Lung (tissue), 12 donors: ENCODE results near the gene ANKS1B. TPM values are rescaled to one million over a fixed set of nuclear protein-coding genes. Genes with fewer than 3 reads are reported as not detected.

Source experiments
- ATAC-seq: fragments of 200-7000 bp; cut with Tn5 transposase; one replicate; pipeline ENCODE4 v1.9.1; 2020; ENCODE audit warnings: moderate number of reproducible peaks; ENCODE audit not compliant: insufficient read depth, low FRiP score
- DNase-seq, 3 donors: peaks; one replicate each; pipeline ENCODE4 v3.0.0-alpha.2; 2013 to 2017
- H3K27ac ChIP-seq, 2 donors: one replicate each; pipeline ENCODE4 v1.5.1; 2013; ENCODE audit warnings: mild to moderate bottlenecking in 2 of 2, moderate library complexity in 2 of 2, control low read depth in 1 of 2, inconsistent platforms in 1 of 2, low read depth in 1 of 2, low read length in 1 of 2
- H3K27me3 ChIP-seq, 3 donors: one replicate each; pipeline ENCODE4 v1.5.1; 2013; ENCODE audit warnings: low read length in 2 of 3; ENCODE audit not compliant: control insufficient read depth in 3 of 3, insufficient read depth in 3 of 3
- H3K36me3 ChIP-seq, 4 donors: one replicate each; pipeline ENCODE4 v1.5.1; 2013; ENCODE audit warnings: low read length in 4 of 4, mild to moderate bottlenecking in 1 of 4, moderate library complexity in 1 of 4; ENCODE audit not compliant: control insufficient read depth in 4 of 4, insufficient read depth in 4 of 4
- H3K4me1 ChIP-seq, 5 donors: one replicate each; pipeline ENCODE4 v1.5.1; 2013; ENCODE audit warnings: low read length in 5 of 5, mild to moderate bottlenecking in 2 of 5, moderate library complexity in 1 of 5; ENCODE audit not compliant: control insufficient read depth in 5 of 5, insufficient read depth in 5 of 5
- H3K4me3 ChIP-seq: one replicate; pipeline ENCODE4 v1.5.1; 2013; ENCODE audit warnings: mild to moderate bottlenecking, control low read depth, moderate library complexity
- H3K9ac ChIP-seq, 2 donors: one replicate each; pipeline ENCODE4 v1.5.1; 2013; ENCODE audit warnings: low read length in 2 of 2, control low read depth in 1 of 2; ENCODE audit not compliant: insufficient read depth in 1 of 2
- H3K9me3 ChIP-seq, 4 donors: one replicate each; pipeline ENCODE4 v1.5.1; 2013; ENCODE audit warnings: low read length in 3 of 4, mild to moderate bottlenecking in 1 of 4, moderate library complexity in 1 of 4; ENCODE audit not compliant: control insufficient read depth in 4 of 4, insufficient read depth in 3 of 4
- CTCF ChIP-seq: IDR thresholded peaks from 2 replicates; pipeline ENCODE4 v1.5.1; 2012; ENCODE audit warnings: mild to moderate bottlenecking; ENCODE audit errors: control extremely low read depth, extremely low read depth
- WGBS, 2 donors: extraction: QIAGEN DNeasy Blood & Tissue Kit; methylation state at CpG; one replicate each; pipeline ENCODE4 v1.1.7; 2013; 5-methylcytosine and 5-hydroxymethylcytosine counted together
- polyA plus RNA-seq, 2 donors: library from polyadenylated mRNA; stranded (reverse); fragments of 200-250 nt; gene quantifications; one replicate each; pipeline ENCODE4 v1.2.1, GENCODE V29; 2013
- total RNA-seq, 2 donors: library from RNA; depleted of rRNA in 1 of 2; stranded (reverse); fragments of >200 nt in 1 of 2; gene quantifications; one replicate each; pipeline ENCODE4 v1.2.1, GENCODE V29; 2014 to 2021
- donor health status: control.
- donor health status: control.
- donor health status: Bipolar disorder and iron deficiency.
- donor health status: healthy.
- donor health status: DM: yes; HTN: yes; CAD: no.

Gene ANKS1B
- total and polyA plus RNA-seq, 4 donors, result 0.32 to 10.3 (median 3.7) TPM

DNA sequence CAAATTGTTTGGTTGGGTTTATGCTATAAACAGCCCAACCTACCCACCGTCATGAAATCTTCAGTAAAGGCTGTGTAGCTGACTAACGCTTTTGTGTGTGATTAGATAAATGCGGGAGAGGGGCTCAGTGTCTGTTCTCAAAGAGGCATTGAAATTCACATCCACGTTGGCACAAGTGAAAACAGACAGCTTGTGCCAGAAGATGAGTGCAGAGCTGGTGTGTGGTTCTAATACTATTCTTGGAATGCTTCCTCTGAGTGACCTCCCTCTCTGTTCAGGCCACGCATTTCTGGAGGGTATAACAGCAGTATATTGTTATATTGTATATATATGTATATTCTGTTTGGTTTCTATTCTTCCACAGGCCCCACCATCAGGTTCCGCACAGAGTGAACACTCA lies 1075.9 kb downstream of the ANKS1B start:
- H3K9me3 ChIP-seq, result peaks cover 0 to 2% (median 0%) of the 10 kb centered on the region in 4 donors
- no peaks in the 10 kb centered on the region for H3K36me3 ChIP-seq
- no peaks in the 10 kb centered on the region for H3K4me1 ChIP-seq
- ATAC-seq (no peak), DNase-seq (no peak)
- TF ChIP-seq CTCF, result no peak
- 78 to 82% methylated on average over 6 of the region's 6 CpGs for WGBS, 2 donors
- no peak overlapping the region for H3K9ac ChIP-seq
- no peak overlapping the region for H3K4me3 ChIP-seq
- no peak overlapping the region for H3K27ac ChIP-seq
- H3K27me3 ChIP-seq, result peaks cover 0 to 6% (median 0%) of the 10 kb centered on the region in 3 donors

- H3K9me3 ChIP-seq, result peaks cover 0 to 2% (median 0%) of the 10 kb centered on the region in 4 donors
- peaks cover 0 to 6% (median 0%) of the 10 kb centered on the region in 3 donors for H3K27me3 ChIP-seq
- no peak overlapping the region for H3K4me3 ChIP-seq
- H3K36me3 ChIP-seq, result no peaks in the 10 kb centered on the region
- ATAC-seq, result no peak
- H3K4me1 ChIP-seq, result no peaks in the 10 kb centered on the region
- no peak for TF ChIP-seq CTCF
- DNase-seq, result no peak
- no peak overlapping the region for H3K27ac ChIP-seq
- no peak overlapping the region for H3K9ac ChIP-seq
Observed at GRCh38 chr12:98903875-98904274, 1080.9 kb downstream of the ANKS1B start.

DNA sequence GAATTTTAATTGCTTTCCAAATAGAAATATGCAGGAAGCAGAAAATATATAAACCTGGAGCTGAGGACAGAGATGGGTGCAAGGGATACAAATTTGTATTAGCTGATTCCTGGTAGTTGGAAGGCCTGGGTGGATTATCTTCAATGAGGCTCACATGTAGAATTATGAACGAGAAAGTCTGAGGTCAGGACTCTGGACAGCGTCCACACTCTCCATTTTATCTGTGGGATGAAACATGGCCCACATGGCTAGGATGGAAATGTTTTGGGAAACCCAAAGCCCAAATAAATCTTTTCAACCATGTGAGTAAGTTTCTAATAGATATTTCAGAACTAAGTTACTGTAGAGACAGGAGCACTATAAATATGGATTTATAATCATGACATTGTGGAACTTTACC lies 1083.5 kb downstream of the ANKS1B start:
- Histone ChIP-seq H3K4me3 (no peak overlapping the region), H3K36me3 (no peaks in the 10 kb centered on the region), H3K9ac (no peak overlapping the region), H3K9me3 (no peaks in the 10 kb centered on the region), H3K27me3 (peaks cover 0 to 18% (median 3%) of the 10 kb centered on the region in 3 donors), H3K4me1 (no peaks in the 10 kb centered on the region), H3K27ac (no peak overlapping the region)
- WGBS, 2 donors, result 34 to 36% methylated on average over 2 of the region's 2 CpGs
- DNase-seq, result peak; percentile 19 to 62 (median 42)
- ATAC-seq, result no peak
- no peak for TF ChIP-seq CTCF

DNA sequence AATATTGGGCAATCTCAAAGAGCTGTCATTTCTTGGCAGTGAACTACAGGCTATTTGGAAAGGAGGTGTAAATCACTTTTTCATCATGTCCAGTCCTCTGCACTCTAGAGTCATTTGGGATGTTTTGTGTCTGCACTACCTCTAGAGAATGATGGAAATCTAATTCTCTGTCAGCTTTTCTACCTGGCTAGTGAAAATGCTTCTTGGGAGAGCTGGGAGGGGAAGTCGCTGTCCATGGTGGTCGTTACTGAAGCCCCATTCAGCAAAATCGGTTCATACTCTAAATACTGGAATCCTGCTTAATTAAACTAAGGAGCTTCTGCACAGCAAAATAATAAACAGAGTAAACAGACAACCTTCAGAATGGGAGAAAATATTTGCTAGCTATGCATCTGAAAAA lies 1087.8 kb downstream of the ANKS1B start:
- Histone ChIP-seq H3K27ac (no peak overlapping the region), H3K9ac (no peak overlapping the region), H3K4me3 (no peak overlapping the region), H3K9me3 (peaks cover 0 to 2% (median 0%) of the 10 kb centered on the region in 4 donors), H3K36me3 (no peaks in the 10 kb centered on the region), H3K4me1 (peaks cover 0 to 15% (median 4%) of the 10 kb centered on the region in 5 donors), H3K27me3 (peaks cover 15 to 49% (median 23%) of the 10 kb centered on the region in 3 donors)
- TF ChIP-seq CTCF, result no peak
- ATAC-seq (no peak), DNase-seq (peak; percentile 35 to 78 (median 53))
- 9 to 10% methylated on average over 3 of the region's 3 CpGs for WGBS, 2 donors
